ENCODE measurements around the gene KCTD1.

The KCTD1 gene

GRCh38 chr18:26510337-26510736 lies 38.0 kb downstream of the KCTD1 start:
- no peak for DNase-seq (ENCODE audit: low read depth)
- TF ChIP-seq CTCF (IDR thresholded peaks at IDR 0.05; ENCODE audit: low read depth, low read length, missing control alignments): no peak
- no peak overlapping the region for H3K4me3 ChIP-seq (ENCODE audit: low read depth, low read length)

GRCh38 chr18:26506012-26506411 lies 42.3 kb downstream of the KCTD1 start:
- no peak for TF ChIP-seq CTCF (IDR thresholded peaks at IDR 0.05; ENCODE audit: low read depth, low read length, missing control alignments)
- no peak for DNase-seq (ENCODE audit: low read depth)
- H3K4me3 ChIP-seq (ENCODE audit: low read depth, low read length): no peak overlapping the region

- TF ChIP-seq CTCF (IDR thresholded peaks at IDR 0.05; ENCODE audit: low read depth, low read length, missing control alignments): no peak
- no peak for DNase-seq (ENCODE audit: low read depth)
- no peak overlapping the region for H3K4me3 ChIP-seq (ENCODE audit: low read depth, low read length)
Observed at GRCh38 chr18:26504831-26505230, 43.5 kb downstream of the KCTD1 start.

GRCh38 chr18:26503382-26503781 lies 45.0 kb downstream of the KCTD1 start:
- DNase-seq (ENCODE audit: low read depth): no peak
- H3K4me3 ChIP-seq (ENCODE audit: low read depth, low read length): no peak overlapping the region
- TF ChIP-seq CTCF (IDR thresholded peaks at IDR 0.05; ENCODE audit: low read depth, low read length, missing control alignments): no peak

- no peak for TF ChIP-seq CTCF (IDR thresholded peaks at IDR 0.05; ENCODE audit: low read depth, low read length, missing control alignments)
- DNase-seq (ENCODE audit: low read depth): no peak
- H3K4me3 ChIP-seq (ENCODE audit: low read depth, low read length): no peak overlapping the region
Observed at GRCh38 chr18:26502823-26503222, 45.5 kb downstream of the KCTD1 start.

GRCh38 chr18:26497866-26498265 lies 50.5 kb downstream of the KCTD1 start:
- no peak for TF ChIP-seq CTCF (IDR thresholded peaks at IDR 0.05; ENCODE audit: low read depth, low read length, missing control alignments)
- H3K4me3 ChIP-seq (ENCODE audit: low read depth, low read length): no peak overlapping the region

GRCh38 chr18:26496528-26496927 lies 51.8 kb downstream of the KCTD1 start:
- TF ChIP-seq CTCF (IDR thresholded peaks at IDR 0.05; ENCODE audit: low read depth, low read length, missing control alignments): no peak
- no peak overlapping the region for H3K4me3 ChIP-seq (ENCODE audit: low read depth, low read length)
- no peak for DNase-seq (ENCODE audit: low read depth)

More at GRCh38 chr18:26497866-26498265, 50.5 kb downstream of the KCTD1 start:
- no peak for DNase-seq (ENCODE audit: low read depth)
